Amygdala (tissue), 56 donors: ENCODE results near the gene ZNF66.
A peak's percentile ranks its signal among the peaks of the same experiment; 100 is the strongest.
"Not testable (repeated sequence)": the region's sequence is repeated elsewhere in the genome, so short reads cannot be mapped to it uniquely, and the experiment has no call there.

Experiments
- DNase-seq, 56 donors: peaks; one replicate each; lab custom pipeline; 2025; lab: John Stamatoyannopoulos, UW

ZNF66 gene

DNA sequence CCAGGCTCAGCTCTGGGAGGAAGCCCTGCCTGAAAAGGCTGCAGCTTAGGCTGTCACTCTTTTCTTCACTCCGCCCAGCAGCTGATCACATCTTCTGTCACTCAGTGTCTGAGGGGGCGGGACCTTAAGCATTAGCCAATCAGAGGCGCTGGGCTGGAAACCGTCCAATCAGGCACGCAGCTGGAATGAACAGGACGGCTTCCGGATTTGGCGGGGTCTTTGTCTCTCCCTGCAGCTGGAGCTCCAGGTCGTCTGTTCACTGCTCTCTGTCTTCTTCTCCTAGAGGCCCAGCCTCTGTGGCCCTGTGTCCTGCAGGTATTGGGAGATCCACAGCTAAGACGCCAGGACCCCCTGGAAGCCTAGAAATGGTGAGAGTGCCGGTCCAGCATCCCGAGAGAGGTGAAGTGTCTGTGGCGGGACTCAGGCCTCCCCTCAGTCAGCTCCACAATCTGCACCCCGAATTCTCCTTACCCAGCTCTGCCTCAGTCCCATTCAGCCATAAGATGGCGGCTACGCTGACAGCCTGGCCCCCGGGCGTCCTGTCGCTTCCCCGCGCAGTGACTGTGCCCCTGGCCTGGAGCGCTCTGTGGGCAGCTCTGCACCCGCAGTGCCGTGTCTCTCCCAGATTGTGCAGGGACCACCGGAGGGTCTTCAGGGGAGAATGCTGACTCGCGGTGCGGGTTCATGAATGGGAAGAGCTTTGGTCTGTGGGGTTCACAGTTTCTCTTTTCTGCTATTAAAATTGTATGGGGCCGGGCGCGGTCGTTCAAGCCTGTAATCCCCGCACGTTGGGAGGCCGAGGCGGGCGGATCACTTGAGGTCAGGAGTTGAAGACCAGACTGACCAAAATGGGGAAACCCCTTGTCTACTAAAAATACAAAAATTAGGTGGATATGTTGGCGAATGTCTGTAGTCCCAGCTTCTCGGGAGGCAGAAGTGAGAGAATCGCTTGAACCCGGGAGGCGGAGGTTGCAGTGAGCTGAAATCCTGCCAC is at the start of gene ZNF66:
Gene ZNF66, plus strand, starts transcription at position 222 of the 994 bp plus-strand sequence. Its CDS starts 144 bp downstream, at position 366.
- peak; percentile 69 to 100 (median 94) for DNase-seq

DNA sequence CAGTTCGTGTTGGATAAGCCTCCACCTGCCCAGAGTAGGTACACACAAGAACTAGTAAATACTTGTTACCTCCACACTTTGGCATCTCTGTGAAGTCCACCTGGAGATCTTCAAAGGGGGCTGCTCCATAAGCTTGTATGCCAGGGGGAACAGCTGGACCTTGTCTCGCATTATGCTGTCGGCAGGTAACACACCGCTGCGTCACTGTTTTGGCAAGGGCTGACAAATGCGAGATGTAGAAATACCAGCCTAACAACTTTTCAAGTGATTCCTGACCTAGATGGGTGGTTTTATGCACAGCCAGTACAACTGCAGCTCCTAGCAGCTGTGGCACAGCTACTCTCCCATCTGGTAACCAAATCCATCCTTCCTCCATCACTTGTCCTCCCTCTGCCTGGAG is 25.9 kb upstream of the ZNF66 start:
- not testable (repeated sequence) for DNase-seq

GRCh38 chr19:20752291-20752690 is 23.8 kb upstream of the ZNF66 start:
- not testable (repeated sequence) for DNase-seq

GRCh38 chr19:20769225-20769736 is 6.8 kb upstream of the ZNF66 start:
- DNase-seq: not testable (repeated sequence)

DNA sequence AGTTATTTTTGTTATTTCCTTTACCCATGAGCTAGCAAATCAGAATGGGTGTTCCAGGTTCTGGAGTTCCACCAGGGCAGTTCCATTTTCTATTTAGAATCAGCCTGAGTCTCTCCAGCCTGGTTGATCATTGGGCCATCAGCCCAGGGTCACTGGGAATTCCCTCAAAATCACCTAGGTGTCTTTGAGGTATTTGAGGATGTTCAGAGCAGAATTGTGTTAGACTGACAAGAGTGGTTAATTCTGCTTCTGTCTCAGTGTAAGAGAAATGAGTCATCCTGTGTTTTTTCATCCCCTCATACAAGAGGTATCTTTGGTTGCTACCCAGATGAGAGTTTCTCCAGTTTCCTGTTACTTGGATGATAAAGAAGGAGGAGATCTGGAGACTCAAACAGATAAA is 11.7 kb downstream of the ZNF66 start:
- no peak for DNase-seq

- no peak for DNase-seq
Measured at GRCh38 chr19:20791806-20792205, 15.7 kb downstream of the ZNF66 start.

DNA sequence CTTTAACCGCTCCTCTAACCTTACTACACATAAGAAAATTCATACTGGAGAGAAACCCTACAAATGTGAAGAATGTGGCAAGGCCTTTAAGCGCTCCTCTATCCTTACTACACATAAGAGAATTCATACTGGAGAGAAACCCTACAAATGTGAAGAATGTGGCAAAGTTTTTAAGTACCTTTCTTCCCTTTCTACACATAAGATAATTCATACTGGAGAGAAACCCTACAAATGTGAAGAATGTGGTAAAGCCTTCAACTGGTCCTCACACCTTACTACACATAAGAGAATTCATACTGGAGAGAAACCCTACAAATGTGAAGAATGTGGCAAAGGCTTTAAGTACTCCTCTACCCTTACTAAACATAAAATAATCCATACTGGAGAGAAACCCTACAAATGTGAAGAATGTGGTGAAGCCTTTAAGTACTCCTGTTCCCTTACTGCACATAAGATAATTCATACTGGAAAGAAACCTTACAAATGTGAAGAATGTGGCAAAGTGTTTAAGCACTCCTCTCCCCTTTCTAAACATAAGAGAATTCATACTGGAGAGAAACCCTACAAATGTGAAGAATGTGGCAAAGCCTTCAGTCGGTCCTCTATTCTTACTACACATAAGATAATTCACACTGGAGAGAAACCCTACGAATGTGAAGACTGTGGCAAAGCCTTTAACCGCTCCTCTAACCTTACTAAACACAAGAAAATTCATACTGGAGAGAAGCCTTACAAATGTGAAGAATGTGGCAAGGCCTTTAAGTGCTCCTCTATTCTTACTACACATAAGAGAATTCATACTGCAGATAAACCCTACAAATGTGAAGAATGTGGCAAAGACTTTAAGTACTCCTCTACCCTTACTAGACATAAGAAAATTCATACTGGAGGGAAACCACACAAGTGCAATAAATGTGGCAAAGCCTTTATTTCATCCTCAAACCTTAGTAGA is 30.5 kb downstream of the ZNF66 start:
- not testable (repeated sequence) for DNase-seq

DNA sequence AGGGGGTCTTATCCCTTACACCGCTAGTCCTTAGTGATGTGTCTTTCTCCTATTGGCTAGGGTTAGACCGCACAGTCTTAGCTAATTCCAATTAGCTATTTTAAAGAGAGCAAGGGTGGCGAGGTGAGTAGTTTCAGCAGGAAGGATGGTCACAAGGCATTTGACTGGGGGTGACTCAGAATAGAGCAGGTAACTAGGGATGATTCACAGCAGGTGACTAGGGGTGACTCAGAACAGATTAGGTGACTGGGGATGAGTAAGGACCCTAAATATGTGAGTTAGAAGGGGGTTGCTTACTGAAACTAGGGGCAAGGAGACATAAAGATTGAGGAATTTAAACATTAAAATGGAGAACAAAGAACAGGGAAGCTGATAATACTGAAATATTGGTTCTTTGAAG is 64.3 kb downstream of the ZNF66 start:
- DNase-seq: no peak
